HG03108 (cell line): ENCODE measurements around the gene MICU1.
"Not testable (repeated sequence)": the region's sequence is repeated elsewhere in the genome, so short reads cannot be mapped to it uniquely, and the experiment has no call there.

Source experiments
- ATAC-seq: cut with Tn5 transposase; IDR thresholded peaks from one replicate; pipeline ENCODE4 v1.9.1; 2021; ENCODE audit warnings: moderate library complexity; ENCODE audit not compliant: unreplicated experiment

MICU1 gene

DNA sequence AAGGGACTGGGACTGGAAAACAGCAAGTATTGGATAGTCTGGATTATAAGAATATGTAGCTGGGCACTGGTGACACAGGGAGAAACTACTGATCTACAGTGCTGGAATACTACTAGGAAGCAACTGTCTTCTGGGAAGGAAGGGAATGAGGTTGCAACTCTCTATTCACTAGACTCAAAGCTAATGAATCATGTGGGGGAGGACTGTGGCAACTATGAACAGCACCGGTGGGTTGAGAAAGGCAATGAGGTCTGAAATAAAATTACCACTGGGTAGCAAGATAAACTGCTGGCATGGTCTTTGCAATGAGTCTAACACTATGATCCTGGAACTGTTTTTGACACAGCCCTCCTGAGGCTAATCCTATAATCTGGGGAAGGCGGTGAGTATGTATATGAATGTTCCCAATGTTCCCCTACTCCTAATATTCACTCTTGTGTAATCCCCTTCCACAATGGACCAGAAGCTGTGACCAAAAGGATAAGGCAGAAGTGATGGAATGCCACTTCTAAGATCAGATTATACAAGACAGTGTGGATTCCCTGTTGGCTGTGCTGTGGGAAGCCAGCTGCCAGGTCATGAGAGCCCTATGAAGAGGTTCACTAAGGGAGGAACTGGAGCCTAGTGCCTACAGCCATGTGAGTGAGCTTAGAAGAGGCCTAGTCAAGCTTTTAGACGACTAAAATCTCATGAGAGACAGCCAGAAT is 169.8 kb downstream of the MICU1 start:
- ATAC-seq: no peak

DNA sequence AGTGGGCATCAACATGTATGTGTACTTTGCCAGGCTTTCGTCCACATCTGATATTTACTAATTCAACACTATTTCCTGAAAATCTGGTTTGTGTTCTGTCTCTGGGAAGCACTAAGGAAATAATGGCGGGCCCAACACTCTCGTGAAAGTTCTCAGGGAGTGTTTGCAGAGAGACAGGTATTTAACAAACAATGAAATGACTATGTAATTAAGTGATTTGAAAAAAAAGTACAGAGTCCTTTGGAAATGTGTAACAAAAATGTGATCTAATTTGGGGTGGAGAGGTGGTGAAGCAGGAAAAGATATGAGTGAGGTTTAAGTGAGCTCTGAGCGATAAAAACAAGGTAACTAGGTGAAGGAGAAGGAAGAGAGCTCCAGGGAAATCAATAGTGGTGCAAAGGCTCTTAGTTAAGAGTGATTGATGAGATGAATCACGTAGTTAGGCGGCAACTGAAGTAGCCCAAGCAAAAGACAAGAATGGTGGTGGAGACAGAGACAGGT is 175.9 kb downstream of the MICU1 start:
- ATAC-seq: no peak

DNA sequence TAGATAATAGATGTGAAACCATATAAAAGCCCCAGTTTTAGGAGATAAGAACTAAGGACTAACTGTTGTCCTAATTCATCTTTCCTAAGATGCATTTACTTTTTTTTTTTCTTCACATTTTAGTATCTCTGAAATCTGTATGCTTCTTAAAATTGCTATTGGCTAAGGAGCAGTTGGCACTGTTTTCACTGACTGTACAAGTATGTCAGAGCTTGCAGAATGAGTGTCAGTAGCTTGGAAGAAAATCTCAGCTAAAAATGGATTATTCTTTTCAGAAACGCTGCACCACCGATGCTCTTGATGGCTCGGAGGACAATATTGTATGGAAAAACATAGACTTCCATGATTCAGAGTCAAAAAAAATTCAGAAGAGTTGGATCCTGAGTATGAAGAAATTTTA is 180.0 kb downstream of the MICU1 start:
- no peak for ATAC-seq

DNA sequence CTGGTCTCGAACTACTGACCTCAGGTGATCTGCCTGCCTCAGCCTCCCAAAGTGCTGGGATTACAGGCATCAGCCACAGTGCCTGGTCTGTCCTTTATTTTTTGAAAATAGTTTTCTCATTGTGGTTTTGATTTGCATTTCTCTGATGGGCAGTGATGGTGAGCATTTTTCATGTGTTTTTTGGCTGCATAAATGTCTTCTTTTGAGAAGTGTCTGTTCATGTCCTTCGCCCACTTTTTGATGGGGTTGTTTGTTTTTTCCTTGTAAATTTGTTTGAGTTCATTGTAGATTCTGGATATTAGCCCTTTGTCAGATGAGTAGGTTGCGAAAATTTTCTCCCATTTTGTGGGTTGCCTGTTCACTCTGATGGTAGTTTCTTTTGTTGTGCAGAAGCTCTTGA is 182.9 kb downstream of the MICU1 start:
- not testable (repeated sequence) for ATAC-seq

DNA sequence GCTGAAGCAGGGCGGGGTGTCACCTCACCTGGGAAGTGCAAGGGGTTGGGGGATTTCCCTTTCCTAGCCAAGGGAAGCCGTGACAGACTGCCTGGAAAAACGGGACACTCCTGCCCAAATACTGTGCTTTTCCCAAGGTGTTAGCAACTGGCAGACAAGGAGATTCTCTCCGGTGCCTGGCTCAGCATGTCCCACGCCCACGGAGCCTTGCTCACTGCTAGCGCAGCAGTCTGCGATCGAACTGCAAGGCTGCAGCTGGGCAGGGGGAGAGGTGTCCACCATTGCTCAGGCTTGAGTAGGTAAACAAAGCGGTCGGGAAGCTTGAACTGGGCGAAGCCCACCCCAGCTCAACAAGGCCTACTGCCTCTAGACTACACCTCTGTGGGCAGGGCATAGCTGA is 190.3 kb downstream of the MICU1 start:
- ATAC-seq: no peak

DNA sequence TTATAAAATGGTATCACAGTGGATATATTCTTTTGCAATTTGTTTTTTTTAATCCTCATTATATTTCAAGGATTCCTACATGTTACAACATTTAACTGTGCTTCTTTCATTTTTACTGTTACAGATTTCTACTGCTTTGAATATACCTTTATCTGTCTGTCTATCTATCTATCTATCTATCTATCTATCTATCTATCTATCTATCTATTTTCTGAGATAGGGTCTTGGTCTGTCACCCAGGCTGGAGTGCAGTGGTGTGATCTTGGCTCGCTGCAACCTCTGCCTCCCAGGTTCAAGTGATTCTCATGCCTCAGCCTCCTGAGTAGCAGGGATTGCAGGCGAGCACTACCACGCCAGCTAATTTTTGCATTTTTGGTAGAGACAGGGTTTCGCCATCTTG is 194.9 kb downstream of the MICU1 start:
- ATAC-seq: not testable (repeated sequence)

DNA sequence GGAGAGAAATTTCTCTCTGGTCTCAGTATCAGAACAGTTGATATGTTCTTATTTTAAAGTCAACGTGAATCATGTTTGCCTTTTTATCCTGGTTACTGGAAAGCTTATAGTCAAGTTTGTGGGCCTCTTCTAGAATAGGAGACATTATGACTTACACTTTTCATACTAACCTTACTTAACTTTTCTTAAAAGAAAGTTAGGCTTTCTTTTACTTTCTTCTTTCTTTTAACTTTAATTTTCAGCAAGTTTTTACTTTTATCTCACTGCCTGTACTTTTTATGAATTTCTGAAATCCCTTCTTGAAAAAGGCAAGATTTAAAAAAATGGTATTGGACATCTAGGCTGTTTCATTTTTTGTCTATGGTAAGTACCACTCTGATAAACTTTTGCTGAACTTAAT is 195.9 kb downstream of the MICU1 start:
- ATAC-seq: no peak

DNA sequence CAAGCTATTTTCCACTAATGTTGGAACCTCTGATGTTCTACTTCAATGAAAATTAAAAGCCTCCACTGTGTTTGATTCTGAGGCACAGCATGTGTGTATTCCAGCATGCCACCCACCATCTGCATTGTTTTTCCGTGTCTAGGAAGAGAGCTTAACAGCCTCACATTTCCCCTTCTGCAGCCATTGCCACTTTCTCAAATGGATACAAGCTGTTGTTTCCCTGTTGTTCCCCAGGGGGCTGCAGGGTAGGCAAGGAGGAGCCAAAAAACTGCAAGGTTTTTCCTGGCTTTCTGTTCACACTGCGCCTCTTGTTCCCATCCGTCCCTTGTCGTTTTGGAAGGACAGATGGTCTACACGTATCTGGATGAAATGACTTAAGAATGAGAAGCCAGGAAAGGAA is 198.9 kb downstream of the MICU1 start:
- no peak for ATAC-seq

DNA sequence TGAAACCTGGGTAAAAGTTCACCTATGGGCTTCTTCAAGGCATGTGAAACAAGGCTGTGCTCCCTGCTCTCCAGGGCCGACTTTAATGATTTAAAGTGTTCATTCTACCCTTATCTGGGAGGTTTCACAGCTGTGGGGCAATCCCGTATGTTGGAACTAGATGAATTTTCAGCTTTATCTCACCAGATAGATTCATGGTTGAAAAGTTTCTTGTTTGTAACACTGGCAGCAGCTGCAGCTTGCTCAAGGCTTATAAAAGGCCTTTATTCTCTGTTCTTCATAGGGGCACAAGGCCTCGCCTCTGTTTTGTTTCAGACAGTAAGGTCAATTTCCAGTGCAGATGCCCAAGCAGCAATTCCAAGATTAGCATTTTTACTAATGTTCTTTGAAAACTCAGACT is 200.7 kb downstream of the MICU1 start:
- ATAC-seq: no peak

DNA sequence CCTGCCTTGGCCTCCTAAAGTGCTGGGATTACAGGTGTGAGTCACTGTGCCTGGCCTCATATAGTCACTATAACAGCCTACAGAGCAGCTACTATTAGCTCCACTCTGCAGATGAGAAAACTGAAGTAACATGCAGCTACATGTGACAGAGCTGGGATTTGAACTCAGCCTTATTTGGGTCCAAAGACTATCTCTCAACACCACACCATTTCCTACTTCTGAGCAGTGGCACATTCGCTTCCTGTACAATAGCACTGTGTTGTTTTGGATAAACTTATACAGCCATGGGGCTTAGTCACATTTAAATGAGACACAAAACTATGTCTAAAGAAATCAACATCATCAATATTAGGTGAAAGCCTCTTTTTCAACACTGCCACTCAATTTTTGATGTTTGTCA is 201.3 kb downstream of the MICU1 start:
- ATAC-seq: no peak

DNA sequence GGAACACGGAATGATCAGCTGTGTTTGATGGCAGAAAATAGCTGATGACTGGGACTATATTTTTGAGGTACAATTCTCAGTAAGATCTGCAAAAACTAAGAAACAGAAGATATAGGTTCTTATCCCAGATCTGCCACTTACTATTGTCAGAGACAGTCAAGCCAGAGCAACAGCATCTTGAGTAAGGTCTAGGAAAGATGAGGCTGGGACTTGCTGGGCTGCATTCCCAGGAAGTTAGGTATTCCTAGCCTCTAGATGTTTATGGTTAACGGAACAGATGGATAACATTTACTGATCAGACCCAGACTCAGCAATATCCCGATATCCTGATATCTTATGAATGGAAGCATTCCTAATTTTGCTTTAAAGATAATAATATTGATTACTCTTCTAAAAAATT is 202.5 kb downstream of the MICU1 start:
- no peak for ATAC-seq

DNA sequence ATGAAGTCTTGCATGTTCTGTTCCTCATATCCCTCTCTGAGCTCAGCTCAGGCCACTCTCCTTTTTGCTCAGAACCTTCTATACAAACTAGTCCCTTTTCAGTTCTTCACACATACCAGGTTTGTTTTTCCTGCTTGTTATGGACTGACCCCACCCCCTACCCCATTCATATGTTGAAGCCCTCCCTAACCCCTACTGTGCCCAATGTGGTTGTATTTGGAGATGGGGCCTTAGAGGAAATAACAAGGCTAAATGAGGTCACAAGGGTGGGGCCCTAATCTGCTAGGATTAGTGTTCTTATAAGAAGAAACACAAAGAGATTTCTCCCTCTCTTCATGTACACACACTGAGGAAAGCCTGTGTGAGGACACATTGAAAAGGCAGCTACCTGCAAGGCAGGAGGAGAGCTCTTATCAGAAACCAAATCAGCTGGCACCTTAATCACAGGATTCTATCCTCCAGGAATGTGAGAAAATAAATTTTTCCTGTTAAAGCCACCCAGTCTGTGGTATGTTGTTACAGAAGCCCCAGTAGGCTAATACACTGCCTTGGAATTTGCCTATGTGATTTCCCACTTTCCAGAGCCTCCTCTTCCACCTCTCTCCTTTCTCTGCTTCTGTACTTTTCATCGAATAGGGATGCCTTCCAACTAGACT is 203.9 kb downstream of the MICU1 start:
- no peak for ATAC-seq

DNA sequence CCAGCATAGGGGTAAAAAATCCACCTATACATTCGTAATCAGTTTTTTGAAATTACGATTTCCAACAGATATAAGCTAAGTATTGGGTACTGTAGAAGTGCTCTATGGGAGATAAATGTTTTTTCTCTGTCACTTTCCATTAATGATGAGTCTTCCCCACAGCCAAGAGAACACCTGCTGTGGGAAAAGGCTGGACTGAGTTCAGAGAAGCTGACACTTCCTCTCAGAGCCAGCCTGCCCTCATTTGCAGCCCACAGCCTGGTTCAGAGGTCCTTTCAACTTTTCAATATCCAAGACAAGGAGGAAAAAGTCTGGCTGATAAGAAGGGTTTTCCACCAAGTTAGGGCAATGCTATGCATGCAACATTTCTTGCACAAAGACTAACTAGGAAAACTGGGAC is 206.6 kb downstream of the MICU1 start:
- no peak for ATAC-seq

DNA sequence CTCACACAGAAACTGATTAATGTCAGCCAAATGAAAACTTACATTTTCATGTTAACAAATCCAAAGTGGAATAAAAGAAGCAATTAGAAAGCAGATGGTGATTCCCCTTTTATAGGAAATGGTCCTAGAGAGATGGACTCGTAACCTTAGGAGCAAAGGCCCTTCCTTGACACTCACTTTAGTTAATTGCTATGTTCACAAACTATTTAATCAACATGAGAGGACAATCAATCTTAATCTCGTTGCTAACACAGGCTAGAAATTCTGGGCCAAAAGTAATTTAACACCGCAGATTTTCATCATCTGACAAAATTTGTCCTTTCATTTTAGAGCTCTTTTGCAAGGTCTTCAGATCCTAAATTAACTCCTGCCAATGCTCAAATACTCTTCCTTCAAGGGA is 207.2 kb downstream of the MICU1 start:
- no peak for ATAC-seq

DNA sequence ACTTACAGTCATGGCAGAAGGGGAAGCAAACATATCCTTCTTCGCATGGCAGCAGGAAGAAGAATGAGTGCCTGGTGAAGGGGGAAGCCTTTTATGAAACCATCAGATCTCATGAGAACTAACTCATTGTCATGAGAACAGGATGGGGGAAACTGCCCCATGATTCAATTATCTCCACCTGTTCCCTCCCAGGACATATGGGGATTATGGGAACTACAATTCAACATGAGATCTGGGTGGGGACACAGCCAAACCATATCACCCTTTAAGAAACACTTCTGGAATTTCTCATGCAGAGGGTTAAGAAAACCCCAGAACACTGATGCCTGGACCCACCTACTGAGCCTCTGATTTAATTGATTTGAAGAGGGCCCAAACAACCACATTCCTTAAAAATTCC is 207.9 kb downstream of the MICU1 start:
- ATAC-seq: no peak

DNA sequence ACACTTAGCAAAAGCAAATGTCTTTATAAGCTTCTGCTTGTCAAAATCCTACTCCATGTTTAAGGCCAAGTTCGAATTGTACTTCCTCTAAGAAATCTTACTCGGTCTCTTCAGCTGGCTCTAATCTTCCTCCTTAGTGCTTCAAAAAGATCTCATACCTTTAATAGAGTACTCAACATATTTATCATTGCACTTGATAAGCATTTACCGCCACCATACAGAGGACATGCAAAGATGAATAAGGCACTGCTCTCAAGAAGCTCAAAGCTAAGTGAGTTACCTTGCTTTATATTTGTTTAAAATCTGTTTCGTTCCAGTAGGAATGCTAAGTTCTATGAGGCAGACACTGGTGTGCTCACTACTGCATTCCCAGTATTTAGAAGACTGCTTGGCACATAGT is 209.2 kb downstream of the MICU1 start:
- no peak for ATAC-seq

DNA sequence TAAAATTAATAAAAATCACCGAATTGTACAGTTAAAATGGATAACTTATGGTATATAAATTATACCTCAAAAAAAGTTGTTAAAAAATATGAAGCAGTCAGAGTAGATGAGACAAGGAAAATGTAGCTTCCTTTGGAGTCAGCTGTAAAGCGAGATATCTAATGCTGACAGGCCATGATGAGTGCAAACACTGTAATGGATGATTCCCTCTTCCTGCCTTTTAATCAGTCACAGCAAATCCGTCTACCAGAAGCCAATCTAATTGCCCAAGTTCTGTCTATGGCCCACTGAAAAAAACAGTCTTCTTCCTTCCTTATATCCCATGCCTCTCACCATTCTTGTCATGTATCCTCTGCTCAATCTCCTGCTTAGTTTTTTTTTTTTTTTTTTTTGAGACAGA is 211.2 kb downstream of the MICU1 start:
- ATAC-seq: no peak

DNA sequence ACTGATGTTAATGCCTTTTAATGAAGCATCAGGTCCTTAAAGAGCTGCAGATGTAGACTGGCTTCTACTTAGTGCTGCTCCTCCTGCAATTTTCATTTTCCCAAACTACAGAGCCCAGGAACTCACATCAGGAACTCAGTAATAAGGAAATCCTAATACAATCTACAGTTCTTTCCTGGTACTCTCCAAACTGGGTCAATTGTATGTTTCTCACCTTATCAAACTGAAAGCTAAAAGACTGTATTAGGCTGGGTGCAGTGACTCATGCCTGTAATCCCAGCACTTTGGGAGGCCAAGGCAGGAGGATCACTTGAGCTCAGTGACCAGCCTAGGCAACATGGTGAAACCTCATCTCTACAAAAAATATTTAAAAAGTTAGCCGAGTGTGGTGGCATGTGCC is 216.7 kb downstream of the MICU1 start:
- ATAC-seq: no peak

DNA sequence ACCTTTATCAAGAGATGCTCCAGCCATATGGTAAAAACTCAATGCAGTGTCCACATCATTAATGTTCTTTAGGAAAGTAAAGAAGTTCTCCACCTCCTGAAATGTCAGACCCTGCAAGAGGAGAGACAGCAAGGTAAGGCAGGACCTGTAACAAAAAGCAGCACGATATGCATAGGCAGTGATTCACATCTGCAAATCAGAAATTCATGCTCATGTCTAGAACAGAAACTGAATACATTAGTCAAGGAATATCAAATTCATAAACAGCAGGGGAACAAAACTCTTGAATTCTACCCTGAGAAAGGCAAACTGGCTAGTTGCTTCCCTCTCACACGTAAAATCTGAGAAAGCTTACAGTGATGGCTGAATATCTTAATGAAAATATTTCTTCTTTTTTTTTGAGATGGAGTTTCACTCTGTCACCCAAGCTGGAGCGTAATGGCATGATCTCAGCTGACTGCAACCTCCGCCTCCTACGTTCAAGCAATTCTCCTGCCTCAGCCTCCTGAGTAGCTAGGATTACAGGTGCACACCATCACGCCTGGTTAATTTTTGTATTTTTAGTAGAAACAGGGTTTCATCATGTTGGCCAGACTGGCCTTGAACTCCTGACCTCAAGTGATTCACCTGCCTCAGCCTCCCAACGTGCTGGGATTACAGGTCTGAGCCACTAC is 217.8 kb downstream of the MICU1 start:
- ATAC-seq: no peak

DNA sequence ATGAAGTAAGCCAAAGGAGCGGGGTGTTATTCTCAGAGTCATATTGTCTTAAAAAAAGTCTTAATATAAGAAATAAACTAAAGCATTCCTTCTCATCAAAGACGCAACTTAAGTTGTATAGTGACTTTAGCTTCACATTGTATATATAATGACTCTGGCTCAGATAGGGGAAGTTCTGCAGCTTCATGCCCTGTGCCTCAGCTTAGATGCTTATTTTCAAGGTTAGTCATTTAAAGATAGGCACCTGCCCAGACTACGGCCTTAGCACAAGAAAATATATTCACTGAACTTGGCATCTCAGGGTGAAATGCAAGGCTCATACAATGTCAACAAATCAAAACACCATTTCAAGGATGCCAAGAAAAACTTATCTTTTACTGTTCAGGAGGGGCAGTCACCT is 218.4 kb downstream of the MICU1 start:
- no peak for ATAC-seq

DNA sequence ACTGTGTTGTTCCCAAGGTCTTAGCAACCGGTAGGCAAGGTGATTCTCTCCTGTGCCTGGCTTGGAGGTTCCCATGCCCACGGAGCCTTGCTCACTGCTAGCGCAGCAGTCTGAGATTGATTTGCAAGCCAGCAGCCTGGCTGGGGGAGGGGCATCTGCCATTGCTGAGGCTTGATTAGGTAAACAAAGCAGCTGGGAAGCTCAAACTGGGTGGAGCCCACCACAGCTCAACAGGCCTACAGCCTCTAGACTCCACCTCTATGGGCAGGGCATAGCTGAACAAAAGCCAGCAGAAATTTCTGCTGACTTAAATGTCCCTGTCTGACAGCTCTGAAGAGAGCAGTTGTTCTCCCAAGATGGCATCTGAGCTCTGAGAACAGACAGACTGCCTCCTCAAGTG is 230.3 kb downstream of the MICU1 start:
- not testable (repeated sequence) for ATAC-seq

DNA sequence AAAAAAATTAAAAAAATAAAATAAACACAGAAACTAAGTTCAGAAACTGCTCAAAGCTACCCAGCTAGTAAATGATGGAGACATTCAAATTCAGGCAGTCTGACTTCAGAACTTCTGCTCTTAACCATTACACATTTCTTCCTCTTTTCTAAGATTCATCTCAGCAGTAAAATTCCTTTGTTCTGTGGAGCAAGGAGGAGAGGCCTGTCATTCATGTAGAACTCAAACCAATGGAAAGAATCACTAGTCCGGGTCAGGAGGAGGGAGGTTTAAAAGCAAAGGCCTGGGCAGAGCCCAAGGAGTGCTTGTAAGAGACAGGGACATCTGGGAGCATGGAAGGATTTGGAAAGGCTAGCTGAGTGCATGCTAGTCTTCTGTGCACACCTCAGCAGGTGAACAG is 233.3 kb downstream of the MICU1 start:
- no peak for ATAC-seq
